Neural progenitor cell (in vitro differentiated cells): ENCODE measurements around the gene LGALS7B. TPM values are rescaled to one million over a fixed set of nuclear protein-coding genes. Genes with fewer than 3 reads are reported as not detected.

Source experiments
- DNase-seq: peaks from one replicate; pipeline ENCODE4 v3.0.0-alpha.2; 2016; ENCODE audit warnings: low spot score
- H2AFZ ChIP-seq: fragments of 200-600 bp; sonication (generic); replicated peaks from 2 replicates; pipeline ENCODE4 v1.6.1; 2016; ENCODE audit warnings: antibody characterized with exemption
- H3F3A ChIP-seq: fragments of 200-600 bp; sonication (generic); 2 replicates; pipeline ENCODE4 v1.6.1; 2016; ENCODE audit warnings: antibody characterized with exemption, low read depth
- H3K27ac ChIP-seq: fragments of 200-600 bp; sonication (generic); 2 replicates; pipeline ENCODE4 v1.5.1; 2016; ENCODE audit warnings: mild to moderate bottlenecking
- H3K27me3 ChIP-seq: fragments of 200-600 bp; sonication (generic); 2 replicates; pipeline ENCODE4 v1.6.1; 2016; ENCODE audit warnings: mild to moderate bottlenecking, moderate library complexity
- H3K36me3 ChIP-seq: fragments of 200-600 bp; sonication (generic); 2 replicates; pipeline ENCODE4 v1.5.1; 2016
- H3K4me1 ChIP-seq: fragments of 200-600 bp; sonication (generic); 2 replicates; pipeline ENCODE4 v1.6.1; 2016; ENCODE audit warnings: mixed run types
- H3K4me2 ChIP-seq: fragments of 200-600 bp; sonication (generic); 2 replicates; pipeline ENCODE4 v1.6.1; 2016
- H3K4me3 ChIP-seq: fragments of 200-600 bp; sonication (generic); 2 replicates; pipeline ENCODE4 v1.5.1; 2016
- H3K79me2 ChIP-seq: fragments of 200-600 bp; sonication (generic); 2 replicates; pipeline ENCODE4 v1.6.1; 2016; ENCODE audit warnings: low read depth
- H3K9ac ChIP-seq: fragments of 200-600 bp; sonication (generic); 2 replicates; pipeline ENCODE4 v1.6.1; 2016
- H3K9me3 ChIP-seq: fragments of 200-600 bp; sonication (generic); 2 replicates; pipeline ENCODE4 v1.5.1; 2016; ENCODE audit warnings: low read depth
- H4K20me1 ChIP-seq: fragments of 200-600 bp; sonication (generic); 2 replicates; pipeline ENCODE4 v1.6.1; 2016; ENCODE audit warnings: low read depth
- H3K27ac Mint-ChIP-seq: 3 replicates; pipeline ENCODE4 v1.8.0; 2021; ENCODE audit warnings: mixed read lengths
- H3K27me3 Mint-ChIP-seq: 2 replicates; pipeline ENCODE4 v1.8.0; 2022; ENCODE audit warnings: low read depth, mild to moderate bottlenecking, inconsistent platforms, moderate library complexity, mixed read lengths; ENCODE audit not compliant: insufficient read depth
- H3K36me3 Mint-ChIP-seq: 3 replicates; pipeline ENCODE4 v1.8.0; 2021; ENCODE audit warnings: mixed read lengths
- H3K4me1 Mint-ChIP-seq: 3 replicates; pipeline ENCODE4 v1.8.0; 2021; ENCODE audit warnings: mixed read lengths
- H3K4me3 Mint-ChIP-seq: 3 replicates; pipeline ENCODE4 v1.8.0; 2021; ENCODE audit warnings: mild to moderate bottlenecking, moderate library complexity, mixed read lengths
- H3K9me3 Mint-ChIP-seq: 3 replicates; pipeline ENCODE4 v1.8.0; 2020; ENCODE audit warnings: mixed read lengths
- CTCF ChIP-seq: fragments of 200-600 bp; sonication (generic); IDR thresholded peaks from 2 replicates; pipeline ENCODE4 v1.5.1; 2017; ENCODE audit warnings: antibody characterized with exemption, mild to moderate bottlenecking
- EZH2 ChIP-seq: fragments of 200-600 bp; sonication (generic); IDR thresholded peaks from 2 replicates; pipeline ENCODE4 v1.6.1; 2017; ENCODE audit warnings: antibody characterized with exemption, mild to moderate bottlenecking, moderate library complexity
- EZH2phosphoT487 ChIP-seq: fragments of 200-600 bp; sonication (generic); IDR thresholded peaks from 2 replicates; pipeline ENCODE4 v1.6.1; 2017; ENCODE audit warnings: antibody characterized with exemption
- total RNA-seq: library from RNA; depleted of rRNA; stranded (reverse); fragments of >200 nt; gene quantifications from 2 replicates; pipeline ENCODE4 v1.2.3, GENCODE V29; 2015; ENCODE audit warnings: low replicate concordance

Gene LGALS7B
- total RNA-seq, 1 donor from 2014 or later, result not detected

GRCh38 chr19:38800577-38801347, 11.8 kb downstream of the LGALS7B start:
- H3K9ac ChIP-seq, result no peak overlapping the region
- H4K20me1 ChIP-seq, result no peaks in the 10 kb centered on the region
- no peaks in the 10 kb centered on the region for H3K79me2 ChIP-seq
- no peak for DNase-seq
- TF ChIP-seq CTCF (no peak), EZH2phosphoT487 (no peak), EZH2 (no peak)
- H3K9me3 Mint-ChIP-seq, result peaks cover 7% of the 10 kb centered on the region
- H3F3A ChIP-seq, result no peaks in the 10 kb centered on the region
- no peak overlapping the region for H3K4me2 ChIP-seq
- H3K36me3 Mint-ChIP-seq, result no peaks in the 10 kb centered on the region
- no peaks in the 10 kb centered on the region for H3K36me3 ChIP-seq
- no peaks in the 10 kb centered on the region for H3K27me3 ChIP-seq
- no peak overlapping the region for H3K27ac ChIP-seq
- H3K4me3 ChIP-seq, result no peak overlapping the region
- H3K27ac Mint-ChIP-seq, result no peak overlapping the region
- peaks cover 9% of the 10 kb centered on the region for H3K27me3 Mint-ChIP-seq
- H3K4me1 Mint-ChIP-seq, result peaks cover 2% of the 10 kb centered on the region
- H3K4me1 ChIP-seq, result no peaks in the 10 kb centered on the region
- no peak overlapping the region for H2AFZ ChIP-seq
- no peaks in the 10 kb centered on the region for H3K9me3 ChIP-seq
- H3K4me3 Mint-ChIP-seq, result no peak overlapping the region

- Mint-ChIP-seq H3K27me3 (peaks cover 16% of the 10 kb centered on the region), H3K27ac (no peak overlapping the region), H3K4me1 (peaks cover 2% of the 10 kb centered on the region), H3K4me3 (no peak overlapping the region), H3K36me3 (no peaks in the 10 kb centered on the region), H3K9me3 (peaks cover 4% of the 10 kb centered on the region)
- TF ChIP-seq EZH2phosphoT487, result no peak
- no peak for TF ChIP-seq CTCF
- no peak for TF ChIP-seq EZH2
- Histone ChIP-seq H3K9me3 (no peaks in the 10 kb centered on the region), H3K4me2 (no peak overlapping the region), H4K20me1 (no peaks in the 10 kb centered on the region), H3K9ac (no peak overlapping the region), H3K4me1 (no peaks in the 10 kb centered on the region), H3K27ac (no peak overlapping the region), H3K79me2 (no peaks in the 10 kb centered on the region), H3K27me3 (no peaks in the 10 kb centered on the region), H3F3A (no peaks in the 10 kb centered on the region), H3K4me3 (no peak overlapping the region), H2AFZ (no peak overlapping the region), H3K36me3 (no peaks in the 10 kb centered on the region)
- DNase-seq, result no peak
Measured at GRCh38 chr19:38801359-38802095, 12.5 kb downstream of the LGALS7B start.

DNA sequence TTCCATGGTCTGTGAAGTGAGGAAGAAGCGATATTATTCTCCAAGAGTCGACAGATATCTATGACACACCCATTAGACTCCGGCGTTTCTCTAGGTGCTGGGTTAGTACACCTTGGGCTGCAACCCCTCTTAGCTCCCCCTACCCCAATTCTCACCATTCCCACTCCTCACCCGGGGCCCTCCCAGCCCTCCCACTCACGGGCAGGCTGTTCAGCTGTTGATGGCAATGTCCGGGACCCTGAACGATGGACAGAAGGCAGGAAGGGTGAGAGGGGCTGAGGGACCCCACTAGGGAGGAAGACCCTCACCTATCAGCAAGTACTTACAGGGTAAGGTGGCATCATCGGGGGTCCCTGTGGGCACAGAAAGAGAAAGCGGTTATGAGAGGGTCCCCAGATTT, 14.5 kb downstream of the LGALS7B start:
- H4K20me1 ChIP-seq, result no peaks in the 10 kb centered on the region
- H3K4me3 ChIP-seq, result no peak overlapping the region
- H3K36me3 ChIP-seq, result no peaks in the 10 kb centered on the region
- H2AFZ ChIP-seq, result no peak overlapping the region
- H3K27ac Mint-ChIP-seq, result no peak overlapping the region
- DNase-seq, result no peak
- no peak for TF ChIP-seq EZH2phosphoT487
- no peak for TF ChIP-seq EZH2
- no peak for TF ChIP-seq CTCF
- H3K4me2 ChIP-seq, result no peak overlapping the region
- H3K9me3 ChIP-seq, result no peaks in the 10 kb centered on the region
- no peak overlapping the region for H3K27ac ChIP-seq
- peaks cover 4% of the 10 kb centered on the region for H3F3A ChIP-seq
- no peaks in the 10 kb centered on the region for H3K79me2 ChIP-seq
- H3K36me3 Mint-ChIP-seq, result no peaks in the 10 kb centered on the region
- H3K27me3 ChIP-seq, result no peaks in the 10 kb centered on the region
- H3K4me1 Mint-ChIP-seq, result peaks cover 11% of the 10 kb centered on the region
- peaks cover 3% of the 10 kb centered on the region for H3K4me1 ChIP-seq
- H3K9ac ChIP-seq, result no peak overlapping the region
- H3K4me3 Mint-ChIP-seq, result no peak overlapping the region
- peaks cover 3% of the 10 kb centered on the region for H3K9me3 Mint-ChIP-seq
- H3K27me3 Mint-ChIP-seq, result peaks cover 16% of the 10 kb centered on the region
